Stimulated activated CD4-positive, alpha-beta T cell treated with anti-CD3 and anti-CD28 coated beads, Interleukin-12 subunit alpha, Interleukin-12 subunit beta, amount 100 ng/mL, for 24 hours (primary cell): ENCODE results near the gene CR1.
"Not testable (repeated sequence)": the region's sequence is repeated elsewhere in the genome, so short reads cannot be mapped to it uniquely, and the experiment has no call there.

Source experiments
- DNase-seq, 2 experiments: peaks; one replicate each; pipeline ENCODE4 v3.0.0-alpha.2; 2020; ENCODE audit warnings: low read depth in 2 of 2

Gene CR1

DNA sequence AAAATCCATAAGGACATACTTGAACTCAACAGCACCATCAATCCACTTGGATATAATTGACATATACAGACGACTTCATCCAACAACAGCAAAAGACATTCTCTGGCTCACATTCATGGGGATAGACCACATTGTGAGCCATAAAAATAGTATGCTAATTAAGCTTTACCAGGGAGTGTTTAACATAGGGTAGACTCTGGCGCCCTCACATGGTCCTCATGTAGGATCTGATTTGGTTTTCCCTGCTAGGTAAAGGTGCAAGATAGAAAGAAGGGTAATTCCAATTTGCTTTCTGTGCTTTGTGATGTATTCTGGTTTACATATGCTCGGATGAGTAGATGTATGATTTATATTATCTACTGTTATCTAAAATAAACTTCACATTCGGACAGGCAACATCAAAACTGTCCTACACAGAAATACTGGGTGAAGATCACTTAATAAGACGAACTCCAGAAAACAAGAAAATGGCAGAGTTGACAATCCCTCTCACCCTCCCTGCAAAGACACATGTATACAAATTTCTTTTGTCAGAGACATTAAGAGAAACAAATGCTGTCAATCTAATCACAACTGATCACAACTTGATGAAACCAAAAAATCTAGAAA lies 176.7 kb downstream of the CR1 start:
- DNase-seq: no peak

DNA sequence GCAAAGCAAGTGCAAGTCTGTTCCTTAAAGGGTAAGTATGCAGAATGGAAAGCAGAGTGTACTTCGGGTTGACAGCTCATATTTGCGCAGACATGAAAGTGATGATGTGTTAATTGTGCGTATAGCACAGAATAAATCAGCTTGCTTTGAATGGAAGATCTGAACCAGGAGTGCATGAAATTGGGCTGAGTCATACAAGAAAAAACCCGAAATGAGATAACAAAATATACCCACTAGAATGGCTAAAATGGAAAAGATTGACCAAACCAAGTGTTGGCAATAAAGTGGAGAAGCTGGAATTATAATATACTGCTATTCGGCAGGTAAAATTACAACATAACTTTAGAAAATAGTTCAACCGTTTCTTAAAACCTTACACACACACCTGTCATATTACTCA lies 177.4 kb downstream of the CR1 start:
- no peak for DNase-seq

DNA sequence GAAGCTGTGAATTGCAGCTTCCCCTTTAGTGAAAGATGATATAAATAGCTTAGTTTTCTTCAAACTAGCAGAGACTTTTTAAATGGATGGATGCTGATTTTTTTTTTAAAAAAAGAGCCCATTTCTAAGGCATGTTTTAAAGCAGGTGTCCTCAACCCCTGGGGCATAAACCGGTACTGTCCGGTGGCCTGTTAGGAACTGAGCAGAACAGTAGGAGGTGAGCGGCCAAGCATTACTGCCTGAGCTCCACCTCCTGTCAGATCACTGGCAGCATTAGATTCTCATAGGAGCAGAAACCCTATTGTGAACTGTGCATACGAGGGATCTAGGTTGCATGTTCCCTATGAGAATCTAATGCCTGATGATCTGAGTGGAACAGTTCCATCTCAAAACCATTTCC lies 180.2 kb downstream of the CR1 start:
- DNase-seq: no peak

DNA sequence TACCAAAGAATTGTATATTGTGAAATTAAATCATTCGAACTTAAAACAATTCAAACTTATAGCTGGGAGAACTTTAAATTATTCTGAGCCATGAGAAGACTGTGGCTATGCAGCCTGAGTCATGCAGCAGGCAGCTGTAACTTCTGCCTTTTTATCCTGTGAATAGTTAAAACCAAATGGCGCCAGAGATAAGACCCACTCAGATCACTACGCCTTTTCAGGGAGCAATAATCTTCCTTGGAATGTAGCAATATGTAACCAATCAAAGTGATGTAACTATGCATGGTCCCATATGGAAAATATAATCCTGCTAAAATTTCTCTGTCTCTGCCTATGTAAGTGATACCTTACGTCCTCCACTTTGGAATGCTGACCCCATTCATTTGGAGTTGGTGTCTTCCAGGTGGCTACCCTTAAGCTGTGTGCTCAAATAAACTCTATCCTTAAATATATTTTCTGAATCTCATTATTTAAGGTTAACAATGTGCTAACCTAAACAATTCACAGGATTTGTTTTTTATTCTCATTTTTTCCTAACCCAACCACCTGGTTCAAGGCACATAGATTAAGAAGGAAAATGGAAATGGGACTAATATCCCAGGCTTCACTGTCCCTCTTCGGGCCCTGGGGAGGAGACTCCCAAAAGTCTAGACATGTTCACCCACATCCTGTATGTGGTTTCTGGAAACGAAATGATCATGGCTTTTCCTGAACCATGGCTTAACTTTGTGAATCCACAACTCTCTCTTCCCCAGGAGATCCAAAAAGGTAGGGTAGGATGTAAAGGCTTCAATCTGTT lies 184.8 kb downstream of the CR1 start:
- DNase-seq: not testable (repeated sequence)

DNA sequence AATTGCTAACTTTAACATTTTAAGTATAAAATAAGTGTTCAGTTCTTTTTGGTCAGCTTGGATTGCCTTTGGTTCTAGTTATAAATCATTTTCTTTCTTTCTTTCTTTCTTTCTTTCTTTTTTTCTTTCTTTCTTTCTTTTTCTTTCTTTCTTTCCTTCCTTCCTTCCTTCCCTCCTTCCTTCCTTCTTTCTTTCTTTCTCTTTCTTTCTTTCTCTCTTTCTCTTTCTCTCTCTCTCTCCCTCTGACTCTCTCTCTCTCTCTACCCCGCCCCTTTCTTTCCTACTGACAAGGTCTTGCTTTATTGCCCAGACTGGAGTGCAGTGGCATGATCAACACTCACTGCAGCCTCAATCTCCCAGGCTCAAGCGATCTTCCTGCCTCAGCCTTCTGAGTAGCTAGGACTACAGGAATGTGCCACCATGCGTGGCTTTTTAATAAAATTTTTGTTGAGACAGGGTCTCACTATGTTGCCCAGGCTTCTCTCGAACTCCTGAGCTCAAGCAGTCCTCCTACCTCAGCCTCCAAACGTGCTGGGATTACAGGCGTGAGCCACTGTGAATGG lies 187.0 kb downstream of the CR1 start:
- not testable (repeated sequence) for DNase-seq

DNA sequence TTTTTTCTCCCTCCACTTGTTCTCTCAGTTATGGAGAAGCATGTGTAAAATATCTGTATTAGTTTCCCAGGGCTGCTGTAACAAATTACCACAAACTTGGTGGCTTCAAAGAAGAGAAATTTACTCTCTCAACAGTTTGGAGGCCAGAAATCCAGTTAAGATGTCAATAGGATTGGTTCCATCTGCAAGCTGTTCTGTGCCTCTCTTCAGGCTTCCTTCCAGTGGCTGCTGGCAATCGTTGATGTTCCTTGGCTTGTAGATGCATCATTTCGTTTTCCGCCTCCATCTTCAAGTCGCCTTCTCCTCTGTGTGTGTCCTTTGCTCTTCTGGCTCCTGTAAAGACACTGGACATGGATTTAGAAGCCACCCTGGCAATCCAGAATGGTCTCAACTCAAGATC lies 194.6 kb downstream of the CR1 start:
- DNase-seq: not testable (repeated sequence)

DNA sequence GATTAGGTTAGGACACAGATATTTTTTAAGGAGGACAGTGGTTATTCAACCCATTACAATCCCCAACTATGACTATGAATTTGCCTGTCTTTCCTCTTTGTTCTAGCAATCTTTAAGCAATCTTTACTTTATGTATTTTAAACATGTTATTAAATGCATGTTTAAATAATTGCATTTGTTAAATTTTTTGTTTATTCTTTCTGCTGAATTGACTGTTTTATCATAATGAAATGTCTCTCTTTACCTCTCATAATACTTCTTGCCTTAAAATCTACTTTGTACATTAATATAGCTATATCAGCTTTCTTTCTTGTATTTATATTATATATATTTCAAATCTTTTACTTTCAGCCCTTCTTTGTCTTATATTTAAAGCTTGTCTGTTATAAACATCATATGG lies 195.1 kb downstream of the CR1 start:
- no peak for DNase-seq
